HG03103 (cell line): Measurements from ENCODE around the gene AAK1.
A peak's percentile ranks its signal among the peaks of the same experiment; 100 is the strongest.

Experiments used
- ATAC-seq: cut with Tn5 transposase; IDR thresholded peaks from one replicate; pipeline ENCODE4 v1.9.1; 2021; ENCODE audit warnings: low read depth; ENCODE audit not compliant: unreplicated experiment

Gene AAK1

GRCh38 chr2:69501301-69501700, 142.2 kb downstream of the AAK1 start:
- no peak for ATAC-seq

GRCh38 chr2:69499966-69500365, 143.6 kb downstream of the AAK1 start:
- ATAC-seq = no peak

GRCh38 chr2:69499242-69499641, 144.3 kb downstream of the AAK1 start:
- ATAC-seq = peak; percentile 68

- no peak for ATAC-seq
Observed at GRCh38 chr2:69495861-69496260, 147.7 kb downstream of the AAK1 start.

- no peak for ATAC-seq
Observed at GRCh38 chr2:69495008-69495407, 148.5 kb downstream of the AAK1 start.

GRCh38 chr2:69494126-69494525, 149.4 kb downstream of the AAK1 start:
- ATAC-seq = no peak

GRCh38 chr2:69493268-69493667, 150.3 kb downstream of the AAK1 start:
- ATAC-seq = no peak

GRCh38 chr2:69491864-69492263, 151.7 kb downstream of the AAK1 start:
- no peak for ATAC-seq

- no peak for ATAC-seq
Observed at GRCh38 chr2:69490486-69490885, 153.1 kb downstream of the AAK1 start.

GRCh38 chr2:69489793-69490192, 153.7 kb downstream of the AAK1 start:
- ATAC-seq = no peak

- ATAC-seq = no peak
Observed at GRCh38 chr2:69483696-69484095, 159.8 kb downstream of the AAK1 start.

- ATAC-seq = no peak
Observed at GRCh38 chr2:69483024-69483423, 160.5 kb downstream of the AAK1 start.

GRCh38 chr2:69482471-69482870, 161.1 kb downstream of the AAK1 start:
- no peak for ATAC-seq

GRCh38 chr2:69481421-69481820, 162.1 kb downstream of the AAK1 start:
- no peak for ATAC-seq

GRCh38 chr2:69477627-69478026, 165.9 kb downstream of the AAK1 start:
- ATAC-seq = no peak

GRCh38 chr2:69474688-69475087, 168.9 kb downstream of the AAK1 start:
- ATAC-seq = no peak

- ATAC-seq = no peak
Observed at GRCh38 chr2:69471793-69472192, 171.7 kb downstream of the AAK1 start.

- no peak for ATAC-seq
Observed at GRCh38 chr2:69470911-69471310, 172.6 kb downstream of the AAK1 start.

GRCh38 chr2:69469784-69470183, 173.8 kb downstream of the AAK1 start:
- ATAC-seq = no peak

- no peak for ATAC-seq
Observed at GRCh38 chr2:69469375-69469774, 174.2 kb downstream of the AAK1 start.

GRCh38 chr2:69466728-69467127, 176.8 kb downstream of the AAK1 start:
- ATAC-seq = no peak

GRCh38 chr2:69465513-69466456, 177.8 kb downstream of the AAK1 start:
- no peak for ATAC-seq
